ENCODE measurements around the gene EZR.

Gene EZR

GRCh38 chr6:158758941-158759479 lies 60.2 kb downstream of the EZR start:
- no peak for DNase-seq

GRCh38 chr6:158758451-158758860 lies 60.7 kb downstream of the EZR start:
- DNase-seq = no peak

GRCh38 chr6:158757753-158758090 lies 61.4 kb downstream of the EZR start:
- no peak for DNase-seq

GRCh38 chr6:158756977-158757752 lies 62.0 kb downstream of the EZR start:
- no peak for DNase-seq

- no peak for DNase-seq
Measured at GRCh38 chr6:158756126-158756525, 63.0 kb downstream of the EZR start.

- no peak for DNase-seq
Measured at GRCh38 chr6:158755636-158756035, 63.5 kb downstream of the EZR start.

GRCh38 chr6:158754738-158755137 lies 64.4 kb downstream of the EZR start:
- DNase-seq = no peak

GRCh38 chr6:158753811-158754210 lies 65.4 kb downstream of the EZR start:
- no peak for DNase-seq

- no peak for DNase-seq
Measured at GRCh38 chr6:158752613-158753012, 66.6 kb downstream of the EZR start.

- DNase-seq = no peak
Measured at GRCh38 chr6:158751921-158752320, 67.2 kb downstream of the EZR start.

GRCh38 chr6:158751224-158751623 lies 67.9 kb downstream of the EZR start:
- DNase-seq = no peak

- no peak for DNase-seq
Measured at GRCh38 chr6:158744986-158745430, 74.2 kb downstream of the EZR start.

- DNase-seq = no peak
Measured at GRCh38 chr6:158743033-158743651, 76.0 kb downstream of the EZR start.

- DNase-seq = no peak
Measured at GRCh38 chr6:158739673-158740072, 79.5 kb downstream of the EZR start.

- no peak for DNase-seq
Measured at GRCh38 chr6:158737710-158738615, 81.2 kb downstream of the EZR start.

GRCh38 chr6:158737082-158737709 lies 82.0 kb downstream of the EZR start:
- no peak for DNase-seq

- DNase-seq = no peak
Measured at GRCh38 chr6:158735009-158735408, 84.2 kb downstream of the EZR start.

GRCh38 chr6:158730541-158730907 lies 88.6 kb downstream of the EZR start:
- no peak for DNase-seq

- DNase-seq = no peak
Measured at GRCh38 chr6:158729906-158730540, 89.1 kb downstream of the EZR start.

- no peak for DNase-seq
Measured at GRCh38 chr6:158725704-158726103, 93.5 kb downstream of the EZR start.

- DNase-seq = no peak
Measured at GRCh38 chr6:158722176-158722729, 96.9 kb downstream of the EZR start.

GRCh38 chr6:158718461-158719046 lies 100.6 kb downstream of the EZR start:
- DNase-seq = no peak
